Measurements from ENCODE around the gene S100A6. TPM values are rescaled to one million over a fixed set of nuclear protein-coding genes. Genes with fewer than 3 reads are reported as not detected.
"Not testable (repeated sequence)": the region's sequence is repeated elsewhere in the genome, so short reads cannot be mapped to it uniquely, and the experiment has no call there.

The S100A6 gene
- total and polyA plus RNA-seq, 8 donors = 154 to 2,520 (median 634) TPM

GRCh38 chr1:153527023-153527682 is 8.6 kb downstream of the S100A6 start:
- H3K9me3 ChIP-seq = no peaks in the 10 kb centered on the region
- peaks cover 7 to 14% (median 8%) of the 10 kb centered on the region in 4 donors for H3K4me1 ChIP-seq
- H3K27ac ChIP-seq = no peak overlapping the region
- H3K4me3 ChIP-seq = no peak overlapping the region
- no peaks in the 10 kb centered on the region for H3K27me3 ChIP-seq
- WGBS, 5 donors = 80 to 92% (median 90%) methylated on average over 5 to 8 of the region's 8 CpGs
- no peaks in the 10 kb centered on the region for H3K36me3 ChIP-seq
- no peak for DNase-seq
- TF ChIP-seq CTCF (IDR thresholded peaks at IDR 0.05) = no peak
- no peak for TF ChIP-seq POLR2AphosphoS5 (IDR thresholded peaks at IDR 0.05)
- TF ChIP-seq POLR2A (IDR thresholded peaks at IDR 0.05) = no peak
- intact Hi-C loops (cut with DNase I; ENCODE audit: low total_unique reads) = no loop called here

- WGBS, 5 donors = 44 to 66% (median 52%) methylated on average over 8 of the region's 8 CpGs
Observed at GRCh38 chr1:153526132-153526543, 9.7 kb downstream of the S100A6 start.

GRCh38 chr1:153525088-153525728 is 10.6 kb downstream of the S100A6 start:
- intact Hi-C loops (cut with DNase I; ENCODE audit: low total_unique reads) = no loop called here
- Histone ChIP-seq H3K4me3 (no peak overlapping the region), H3K27ac (no peak overlapping the region), H3K36me3 (no peaks in the 10 kb centered on the region), H3K27me3 (no peaks in the 10 kb centered on the region), H3K9me3 (no peaks in the 10 kb centered on the region), H3K4me1 (peaks cover 0 to 8% (median 0%) of the 10 kb centered on the region in 4 donors)
- TF ChIP-seq EP300 (IDR thresholded peaks at IDR 0.05) (no peak), POLR2AphosphoS5 (IDR thresholded peaks at IDR 0.05) (peak in 1 of 3 donors; percentile 5)
- WGBS, 5 donors = 53 to 72% (median 59%) methylated on average over 3 of the region's 3 CpGs
- no peak for DNase-seq

More at GRCh38 chr1:153526132-153526543, 9.7 kb downstream of the S100A6 start:
- H3K4me1 ChIP-seq = peaks cover 0 to 8% (median 0%) of the 10 kb centered on the region in 4 donors
- H3K4me3 ChIP-seq = no peak overlapping the region
- H3K27ac ChIP-seq = no peak overlapping the region
- no peaks in the 10 kb centered on the region for H3K9me3 ChIP-seq
- DNase-seq = no peak
- H3K36me3 ChIP-seq = no peaks in the 10 kb centered on the region
- TF ChIP-seq POLR2A (IDR thresholded peaks at IDR 0.05) (no peak), EP300 (IDR thresholded peaks at IDR 0.05) (no peak), CTCF (IDR thresholded peaks at IDR 0.05) (no peak), POLR2AphosphoS5 (IDR thresholded peaks at IDR 0.05) (no peak)
- no peaks in the 10 kb centered on the region for H3K27me3 ChIP-seq
- intact Hi-C loops (cut with DNase I; ENCODE audit: low total_unique reads) = no loop called here

GRCh38 chr1:153522353-153523048 is 13.3 kb downstream of the S100A6 start:
- DNase-seq; H3K27me3 ChIP-seq; H3K27ac ChIP-seq; H3K9me3 ChIP-seq; H3K36me3 ChIP-seq; H3K4me3 ChIP-seq; intact Hi-C loops (cut with DNase I; ENCODE audit: low total_unique reads); H3K4me1 ChIP-seq: not testable (repeated sequence)
- 68 to 79% (median 72%) methylated on average over 14 of the region's 14 CpGs for WGBS, 5 donors

- H3K4me3 ChIP-seq; H3K27ac ChIP-seq; intact Hi-C loops (cut with DNase I; ENCODE audit: low total_unique reads); H3K9me3 ChIP-seq; H3K27me3 ChIP-seq; DNase-seq; H3K4me1 ChIP-seq; H3K36me3 ChIP-seq: not testable (repeated sequence)
- WGBS, 5 donors = 94 to 99% (median 96%) methylated on average over 27 to 37 of the region's 37 CpGs
Observed at GRCh38 chr1:153521808-153522207, 14.0 kb downstream of the S100A6 start.
